HCT116 (cell line): Measurements from ENCODE around the gene MKRN1. TPM values are rescaled to one million over a fixed set of nuclear protein-coding genes. Genes with fewer than 3 reads are reported as not detected.

Experiments
- ATAC-seq: fragments of 200-7000 bp; cut with Tn5 transposase; 2 replicates; pipeline ENCODE4 v1.9.1; 2020; ENCODE audit warnings: mild to moderate bottlenecking, moderate library complexity
- BruUV-seq: library from RNA; stranded (reverse); fragments of 400-500 nt; replicated peaks from 2 replicates; lab custom pipeline; 2021; lab: Mats Ljungman, UMichigan
- CTCF ChIA-PET: fragments of 300-600 bp; sonication (Branson Sonifier 250); formaldehyde crosslinking; loops from one replicate; lab custom pipeline; 2021; ENCODE audit warnings: antibody characterized with exemption; lab: Charles Lee
- POLR2A ChIA-PET: fragments of 300-600, 350-600 bp; sonication (Branson Sonifier 250); formaldehyde crosslinking; loops from one replicate; lab custom pipeline; 2021; ENCODE audit warnings: antibody characterized with exemption; lab: Charles Lee
- RAD21 ChIA-PET, 2 experiments: fragments of 300-600 bp; sonication (Branson Sonifier 250); formaldehyde crosslinking; loops; one replicate each; lab custom pipeline; 2023; ENCODE audit warnings: low total read pairs in 2 of 2; ENCODE audit not compliant: uncharacterized antibody in 2 of 2, unreplicated experiment in 2 of 2, low non-redundant PET in 1 of 2; lab: Charles Lee
- DNase-seq: peaks from one replicate; pipeline ENCODE4 v3.0.0-alpha.2; 2010; ENCODE audit warnings: low read depth, low spot score
- H2AFZ ChIP-seq: fragments of 200-600 bp; shearing (Covaris generic), sonication (generic); 2 replicates; pipeline ENCODE4 v1.6.1; 2017; ENCODE audit warnings: low read depth, mixed run types, mixed read lengths, antibody characterized with exemption, low read length; ENCODE audit not compliant: poor library complexity, severe bottlenecking
- H3K27ac ChIP-seq: 2 replicates; pipeline ENCODE4 v1.5.1; 2012; ENCODE audit warnings: low read depth, low read length
- H3K27me3 ChIP-seq: fragments of 200-600 bp; sonication (generic); 2 replicates; pipeline ENCODE4 v1.6.1; 2016; ENCODE audit warnings: mixed run types, low read length, mixed read lengths; ENCODE audit not compliant: insufficient read depth
- H3K36me3 ChIP-seq, 2 experiments: fragments of 200-500 bp in 1 of 2; fragments of 200-600 bp in 1 of 2; sonication (Bioruptor generic) in 1 of 2; sonication (generic) in 1 of 2; 2 replicates each; pipeline versions ENCODE4 v1.5.1 to v1.6.1; 2014 to 2016; ENCODE audit warnings: low read length in 2 of 2, inconsistent platforms in 1 of 2, mixed read lengths in 1 of 2, mixed run types in 1 of 2; ENCODE audit not compliant: insufficient read depth in 2 of 2, control insufficient read depth in 1 of 2
- H3K4me1 ChIP-seq, 2 experiments: fragments of 200-600 bp in 1 of 2; sonication (generic) in 1 of 2; 2 replicates each; pipeline versions ENCODE4 v1.5.1 to v1.6.1; 2012 to 2017; ENCODE audit warnings: low read length in 2 of 2, inconsistent platforms in 1 of 2, mild to moderate bottlenecking in 1 of 2, mixed read lengths in 1 of 2, mixed run types in 1 of 2, moderate library complexity in 1 of 2; ENCODE audit not compliant: insufficient read depth in 2 of 2, control insufficient read depth in 1 of 2
- H3K4me2 ChIP-seq: fragments of 200-600 bp; sonication (generic); 2 replicates; pipeline ENCODE4 v1.6.1; 2017; ENCODE audit warnings: mixed run types, low read length, mixed read lengths
- H3K4me3 ChIP-seq, 2 experiments: fragments of 200-600 bp in 1 of 2; sonication (generic) in 1 of 2; replicated peaks in 1 of 2; 2 replicates each; pipeline ENCODE4 v1.5.1; 2011 to 2016; ENCODE audit warnings: low read length in 2 of 2, control low read depth in 1 of 2, low read depth in 1 of 2, mild to moderate bottlenecking in 1 of 2, mixed read lengths in 1 of 2, mixed run types in 1 of 2
- H3K79me2 ChIP-seq: fragments of 200-600 bp; sonication (generic); 2 replicates; pipeline ENCODE4 v1.6.1; 2017; ENCODE audit warnings: mild to moderate bottlenecking, mixed run types, low read length, moderate library complexity, mixed read lengths; ENCODE audit not compliant: insufficient read depth
- H3K9ac ChIP-seq: fragments of 200-600 bp; sonication (generic); 2 replicates; pipeline ENCODE4 v1.6.1; 2016; ENCODE audit warnings: low read length, mixed read lengths
- H3K9me2 ChIP-seq: fragments of 200-600 bp; sonication (generic), shearing (Covaris generic); 2 replicates; pipeline ENCODE4 v1.6.1; 2017; ENCODE audit warnings: mixed run types, mild to moderate bottlenecking, moderate library complexity; ENCODE audit not compliant: insufficient read depth
- H3K9me3 ChIP-seq, 2 experiments: fragments of 200-500 bp in 1 of 2; fragments of 200-600 bp in 1 of 2; sonication (Bioruptor generic) in 1 of 2; sonication (generic) in 1 of 2; 2 replicates each; pipeline ENCODE4 v1.6.1; 2014 to 2017; ENCODE audit warnings: low read length in 2 of 2, mixed read lengths in 2 of 2, inconsistent platforms in 1 of 2, low read depth in 1 of 2, mild to moderate bottlenecking in 1 of 2, mixed run types in 1 of 2, moderate library complexity in 1 of 2; ENCODE audit not compliant: control insufficient read depth in 1 of 2, insufficient read depth in 1 of 2
- H4K20me1 ChIP-seq: fragments of 200-600 bp; sonication (generic), shearing (Covaris generic); 2 replicates; pipeline ENCODE4 v1.6.1; 2017; ENCODE audit warnings: mixed run types, mild to moderate bottlenecking, moderate library complexity; ENCODE audit not compliant: insufficient read depth
- EGR1 ChIP-seq: IDR thresholded peaks from 2 replicates; pipeline ENCODE4 v1.6.1; 2012; ENCODE audit warnings: low read depth
- MAX ChIP-seq: IDR thresholded peaks from 2 replicates; pipeline ENCODE4 v1.6.1; 2012
- SP1 ChIP-seq: IDR thresholded peaks from 2 replicates; pipeline ENCODE4 v1.6.1; 2012; ENCODE audit warnings: low read depth
- ZBTB33 ChIP-seq: IDR thresholded peaks from 2 replicates; pipeline ENCODE4 v1.6.1; 2011; ENCODE audit warnings: mild to moderate bottlenecking, low read length, moderate library complexity; ENCODE audit not compliant: insufficient replicate concordance; ENCODE audit errors: extremely low read depth
- ZNF274 ChIP-seq: fragments of 200-500 bp; sonication (Bioruptor generic); IDR thresholded peaks from 2 replicates; pipeline ENCODE4 v1.6.1; 2014; ENCODE audit warnings: mild to moderate bottlenecking, low read depth, low read length, inconsistent platforms
- intact Hi-C: fragments of 100-400 bp; cut with micrococcal nuclease; formaldehyde crosslinking; loops from 2 replicates; pipeline ENCODE4 v1.10.0; 2022
- total RNA-seq: library from RNA; stranded (reverse); gene quantifications from one replicate; pipeline ENCODE4 v1.2.1, GENCODE V29; 2021; ENCODE audit not compliant: unreplicated experiment

MKRN1 gene
- total RNA-seq, 1 experiment from 2014 or later, result 95.0 TPM

GRCh38 chr7:140485500-140486265 is 6.4 kb upstream of the MKRN1 start:
- no peak overlapping the region for H3K4me3 ChIP-seq
- CTCF ChIA-PET, result no interaction called here
- ATAC-seq, result no peak

More at GRCh38 chr7:140485500-140486265, 6.4 kb upstream of the MKRN1 start:
- Histone ChIP-seq H3K4me2 (no peak overlapping the region), H3K36me3 (no peaks in the 10 kb centered on the region), H3K27ac (no peak overlapping the region), H3K9me2 (no peaks in the 10 kb centered on the region), H3K27me3 (no peaks in the 10 kb centered on the region), H2AFZ (no peak overlapping the region), H4K20me1 (no peaks in the 10 kb centered on the region), H3K4me1 (no peaks in the 10 kb centered on the region), H3K79me2 (no peaks in the 10 kb centered on the region), H3K9me3 (no peaks in the 10 kb centered on the region), H3K9ac (no peak overlapping the region)
- intact Hi-C loops, result no loop called here
- no peak for TF ChIP-seq MAX
- TF ChIP-seq ZBTB33, result no peak
- no peak for TF ChIP-seq EGR1
- TF ChIP-seq ZNF274, result no peak
- no peak for TF ChIP-seq SP1
- no peak for DNase-seq
- ChIA-PET POLR2A (no interaction called here), RAD21 (no interaction called here)
- BruUV-seq, result no TSS peak
